Large intestine (tissue), 3 donors: ENCODE measurements around the gene MATCAP1. TPM values are rescaled to one million over a fixed set of nuclear protein-coding genes. Genes with fewer than 3 reads are reported as not detected.

Experiments
- DNase-seq, 2 donors: peaks; one replicate each; pipeline versions ENCODE4 v3.0.0 to v3.0.0-alpha.2; 2013
- H3K27ac ChIP-seq: one replicate; pipeline ENCODE4 v1.5.1; 2013; ENCODE audit warnings: low read length
- H3K27me3 ChIP-seq: 2 replicates; pipeline ENCODE4 v1.6.1; 2013; ENCODE audit warnings: low read length; ENCODE audit not compliant: control insufficient read depth, insufficient read depth
- H3K36me3 ChIP-seq: 2 replicates; pipeline ENCODE4 v1.6.1; 2013; ENCODE audit warnings: low read length; ENCODE audit not compliant: control insufficient read depth, insufficient read depth
- H3K4me1 ChIP-seq: one replicate; pipeline ENCODE4 v1.6.1; 2013; ENCODE audit warnings: low read length; ENCODE audit not compliant: control insufficient read depth, insufficient read depth
- H3K4me3 ChIP-seq: one replicate; pipeline ENCODE4 v1.5.1; 2013; ENCODE audit warnings: low read length
- H3K9me3 ChIP-seq: one replicate; pipeline ENCODE4 v1.6.1; 2013; ENCODE audit warnings: mild to moderate bottlenecking, low read depth, low read length, moderate library complexity; ENCODE audit not compliant: control insufficient read depth
- WGBS: methylation state at CpG from one replicate; pipeline ENCODE4 v1.1.5; 2013; ENCODE audit warnings: low lambda C conversion rate; ENCODE audit not compliant: insufficient coverage; 5-methylcytosine and 5-hydroxymethylcytosine counted together
- polyA plus RNA-seq: library from polyadenylated mRNA; unstranded; fragments of 120-200 nt; gene quantifications from one replicate; pipeline ENCODE4 v1.2.1, GENCODE V29; 2013

Gene MATCAP1
- polyA plus RNA-seq, 1 donor: 29.2 TPM

DNA sequence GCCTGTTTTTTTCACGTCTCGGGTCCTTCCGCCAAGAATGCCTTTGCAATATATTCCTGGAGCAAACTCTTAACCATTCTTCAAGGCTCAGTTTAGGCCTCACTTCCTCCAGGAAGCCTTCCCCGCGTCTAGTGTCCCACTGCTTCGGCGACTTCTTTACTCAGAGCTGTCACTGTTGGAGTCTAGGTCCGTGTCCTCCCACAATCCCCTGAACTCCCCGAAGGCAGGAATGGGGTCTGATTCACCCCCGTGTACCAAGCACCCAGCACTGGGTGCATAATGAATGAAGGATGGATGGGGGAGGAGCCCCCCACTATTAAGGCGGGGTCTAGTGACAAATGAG is 508 bp downstream of the MATCAP1 start:
- Histone ChIP-seq H3K9me3 (peaks cover 3% of the 10 kb centered on the region), H3K4me1 (peaks cover 22% of the 10 kb centered on the region), H3K4me3 (peak overlapping the region; percentile 86), H3K27ac (peak overlapping the region; percentile 93), H3K27me3 (peaks cover 6% of the 10 kb centered on the region), H3K36me3 (no peaks in the 10 kb centered on the region)
- DNase-seq: no peak
- WGBS: 27% methylated on average over 3 of the region's 11 CpGs

- no peak overlapping the region for H3K4me3 ChIP-seq
- peaks cover 8% of the 10 kb centered on the region for H3K27me3 ChIP-seq
- H3K27ac ChIP-seq: no peak overlapping the region
- WGBS: no CpG with 5 or more reads among the region's 2 CpGs
- H3K9me3 ChIP-seq: peaks cover 3% of the 10 kb centered on the region
- no peaks in the 10 kb centered on the region for H3K36me3 ChIP-seq
- DNase-seq: no peak
- peaks cover 26% of the 10 kb centered on the region for H3K4me1 ChIP-seq
Measured at GRCh38 chr16:67182288-67182687, 1.5 kb downstream of the MATCAP1 start.

DNA sequence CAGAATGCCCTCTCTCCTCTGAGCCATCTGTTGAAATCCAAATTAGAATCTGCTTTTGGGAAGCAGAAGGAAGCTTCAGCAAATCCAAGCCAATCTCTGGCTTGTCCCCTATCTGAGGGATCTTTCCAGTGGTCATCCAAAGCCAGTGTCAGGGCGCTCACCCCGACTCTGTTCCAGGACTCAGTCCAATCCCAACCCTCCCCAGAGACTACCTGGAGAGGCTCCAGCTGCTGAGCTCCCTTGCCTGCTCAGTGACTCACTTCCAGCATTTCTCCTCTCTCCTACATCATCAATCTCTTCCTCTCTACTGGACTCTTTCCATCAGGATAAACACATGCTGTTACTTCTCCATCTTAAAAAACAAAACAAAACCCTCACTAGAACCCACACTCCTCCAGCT is 2.4 kb downstream of the MATCAP1 start:
- Histone ChIP-seq H3K36me3 (no peaks in the 10 kb centered on the region), H3K9me3 (peaks cover 3% of the 10 kb centered on the region), H3K27me3 (peaks cover 14% of the 10 kb centered on the region), H3K4me3 (no peak overlapping the region), H3K27ac (no peak overlapping the region), H3K4me1 (peaks cover 26% of the 10 kb centered on the region)
- WGBS: no CpG with 5 or more reads among the region's 2 CpGs
- DNase-seq: no peak

GRCh38 chr16:67180166-67180565 is 3.6 kb downstream of the MATCAP1 start:
- Histone ChIP-seq H3K27me3 (peaks cover 25% of the 10 kb centered on the region), H3K9me3 (peaks cover 3% of the 10 kb centered on the region), H3K27ac (no peak overlapping the region), H3K4me1 (peaks cover 18% of the 10 kb centered on the region), H3K36me3 (no peaks in the 10 kb centered on the region), H3K4me3 (no peak overlapping the region)
- WGBS: no CpG with 5 or more reads among the region's 16 CpGs
- DNase-seq: no peak

DNA sequence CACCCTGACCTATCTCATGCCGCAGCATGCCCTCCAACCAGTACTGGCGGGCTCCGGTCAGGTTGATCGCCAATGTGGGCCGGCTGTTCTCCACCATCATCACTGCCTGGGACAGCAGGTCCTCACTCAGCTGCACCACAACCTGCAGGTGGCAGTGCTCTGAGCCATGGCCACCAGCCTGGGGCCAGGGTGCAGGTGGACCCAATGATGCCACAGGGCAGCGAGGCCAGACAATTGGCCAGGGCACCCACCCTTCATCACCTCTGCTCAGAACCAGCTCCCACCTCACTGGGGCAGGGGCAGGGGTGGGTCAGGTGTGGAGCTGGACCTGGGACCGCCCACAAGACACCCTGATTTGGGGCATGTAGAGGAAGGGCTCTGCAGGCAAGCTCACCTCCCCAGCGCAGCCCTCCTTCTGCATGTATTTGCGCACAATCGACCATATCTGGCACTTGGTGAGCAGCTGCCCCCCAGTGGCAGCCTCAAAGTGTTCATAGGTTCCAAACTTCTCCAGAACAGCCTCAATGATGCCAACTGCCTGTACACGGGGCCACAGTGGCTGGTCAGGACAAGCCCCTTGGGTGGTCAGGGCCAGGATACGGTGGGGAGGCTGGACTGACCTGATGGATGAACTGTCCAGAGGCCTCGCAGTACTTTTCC is 4.2 kb downstream of the MATCAP1 start:
- H3K36me3 ChIP-seq: no peaks in the 10 kb centered on the region
- peaks cover 25% of the 10 kb centered on the region for H3K27me3 ChIP-seq
- no peak for DNase-seq
- peaks cover 2% of the 10 kb centered on the region for H3K9me3 ChIP-seq
- H3K4me1 ChIP-seq: peaks cover 18% of the 10 kb centered on the region
- H3K27ac ChIP-seq: no peak overlapping the region
- WGBS: no CpG with 5 or more reads among the region's 13 CpGs
- H3K4me3 ChIP-seq: no peak overlapping the region

DNA sequence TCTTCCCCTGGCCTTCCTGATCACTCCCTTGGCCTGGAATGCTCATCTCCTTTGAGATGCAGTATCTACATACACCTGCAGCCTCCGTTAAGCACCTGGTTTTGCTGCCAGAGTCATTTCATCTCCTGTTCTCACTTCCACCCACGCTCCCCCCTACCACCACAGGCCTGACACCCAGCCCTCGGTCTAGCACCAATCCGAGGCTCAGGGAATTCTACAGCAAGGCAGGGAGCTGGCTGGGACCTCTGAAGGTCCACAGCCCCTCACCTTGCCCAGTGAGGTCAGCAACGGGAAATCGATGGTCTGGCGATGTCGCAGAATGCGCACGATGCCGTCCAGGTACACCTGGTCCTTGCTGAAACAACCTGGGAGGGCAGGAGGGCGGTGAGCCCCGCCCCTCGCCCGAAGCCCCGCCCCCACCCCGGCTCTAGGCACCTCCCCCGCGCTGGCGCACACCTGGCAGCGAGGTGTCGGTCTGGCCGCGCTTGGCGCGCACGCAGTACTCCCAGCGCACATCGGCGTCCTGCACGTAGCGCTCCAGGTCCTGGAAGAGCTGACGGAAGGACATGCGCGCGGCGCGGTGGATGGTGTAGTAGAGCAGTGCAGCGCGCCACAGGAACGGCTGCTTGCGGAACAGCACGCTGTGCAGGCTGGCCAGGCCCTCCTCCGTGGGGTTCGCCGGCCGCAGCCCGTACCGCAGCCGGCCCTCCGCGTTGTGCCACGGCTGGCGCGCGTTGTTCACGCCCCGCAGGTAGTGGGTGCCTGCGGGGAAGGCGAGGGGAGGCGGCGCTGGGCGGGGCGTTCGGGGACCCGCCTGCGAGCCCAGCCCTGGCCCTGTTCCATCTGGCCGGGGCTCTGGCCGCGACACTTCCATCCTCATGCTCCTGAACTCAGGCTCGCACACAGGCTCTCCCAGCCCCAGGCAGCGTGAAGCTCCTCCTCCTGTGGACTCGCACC is 5.7 kb downstream of the MATCAP1 start:
- no peaks in the 10 kb centered on the region for H3K36me3 ChIP-seq
- H3K9me3 ChIP-seq: peaks cover 4% of the 10 kb centered on the region
- H3K4me3 ChIP-seq: peak overlapping the region; percentile 17
- no peak overlapping the region for H3K27ac ChIP-seq
- no CpG with 5 or more reads among the region's 73 CpGs for WGBS
- peak; percentile 85 to 89 for DNase-seq
- peaks cover 22% of the 10 kb centered on the region for H3K4me1 ChIP-seq
- H3K27me3 ChIP-seq: peaks cover 40% of the 10 kb centered on the region

GRCh38 chr16:67176662-67177061 is 7.1 kb downstream of the MATCAP1 start:
- H3K36me3 ChIP-seq: no peaks in the 10 kb centered on the region
- no CpG with 5 or more reads among the region's 12 CpGs for WGBS
- peaks cover 54% of the 10 kb centered on the region for H3K27me3 ChIP-seq
- peaks cover 4% of the 10 kb centered on the region for H3K9me3 ChIP-seq
- no peak overlapping the region for H3K27ac ChIP-seq
- peaks cover 20% of the 10 kb centered on the region for H3K4me1 ChIP-seq
- DNase-seq: no peak
- H3K4me3 ChIP-seq: no peak overlapping the region

DNA sequence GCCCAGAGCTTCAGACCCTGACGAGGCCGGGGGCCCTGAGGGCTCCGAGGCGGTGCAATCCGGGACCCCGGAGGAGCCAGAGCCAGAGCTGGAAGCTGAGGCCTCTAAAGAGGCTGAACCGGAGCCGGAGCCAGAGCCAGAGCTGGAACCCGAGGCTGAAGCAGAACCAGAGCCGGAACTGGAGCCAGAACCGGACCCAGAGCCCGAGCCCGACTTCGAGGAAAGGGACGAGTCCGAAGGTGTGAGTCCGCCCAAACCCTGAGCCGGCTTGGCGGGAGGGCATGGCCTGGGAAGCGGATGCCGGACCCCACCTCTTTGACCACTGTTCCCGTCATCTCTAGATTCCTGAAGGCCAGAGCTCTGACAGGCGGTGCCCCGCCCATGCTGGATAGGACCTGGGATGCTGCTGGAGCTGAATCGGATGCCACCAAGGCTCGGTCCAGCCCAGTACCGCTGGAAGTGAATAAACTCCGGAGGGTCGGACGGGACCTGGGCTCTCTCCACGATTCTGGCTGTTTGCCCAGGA is 9.0 kb downstream of the MATCAP1 start:
- peaks cover 71% of the 10 kb centered on the region for H3K27me3 ChIP-seq
- H3K4me3 ChIP-seq: peak overlapping the region; percentile 35
- DNase-seq: no peak
- H3K9me3 ChIP-seq: peaks cover 4% of the 10 kb centered on the region
- peaks cover 24% of the 10 kb centered on the region for H3K4me1 ChIP-seq
- no peaks in the 10 kb centered on the region for H3K36me3 ChIP-seq
- no CpG with 5 or more reads among the region's 31 CpGs for WGBS
- H3K27ac ChIP-seq: no peak overlapping the region

GRCh38 chr16:67173808-67174705 is 9.7 kb downstream of the MATCAP1 start:
- DNase-seq: peak; percentile 87 to 93
- Histone ChIP-seq H3K4me1 (peaks cover 32% of the 10 kb centered on the region), H3K27me3 (peaks cover 78% of the 10 kb centered on the region), H3K27ac (peak overlapping the region; percentile 13), H3K9me3 (peaks cover 4% of the 10 kb centered on the region), H3K4me3 (peak overlapping the region; percentile 35), H3K36me3 (no peaks in the 10 kb centered on the region)
- no CpG with 5 or more reads among the region's 71 CpGs for WGBS

GRCh38 chr16:67173323-67173722 is 10.4 kb downstream of the MATCAP1 start:
- DNase-seq: no peak
- Histone ChIP-seq H3K27me3 (peaks cover 86% of the 10 kb centered on the region), H3K27ac (no peak overlapping the region), H3K36me3 (no peaks in the 10 kb centered on the region), H3K4me1 (peaks cover 33% of the 10 kb centered on the region), H3K9me3 (peaks cover 4% of the 10 kb centered on the region), H3K4me3 (no peak overlapping the region)
- WGBS: no CpG with 5 or more reads among the region's 1 CpG
